ENCODE results near the gene PEAK1.

PEAK1 gene

DNA sequence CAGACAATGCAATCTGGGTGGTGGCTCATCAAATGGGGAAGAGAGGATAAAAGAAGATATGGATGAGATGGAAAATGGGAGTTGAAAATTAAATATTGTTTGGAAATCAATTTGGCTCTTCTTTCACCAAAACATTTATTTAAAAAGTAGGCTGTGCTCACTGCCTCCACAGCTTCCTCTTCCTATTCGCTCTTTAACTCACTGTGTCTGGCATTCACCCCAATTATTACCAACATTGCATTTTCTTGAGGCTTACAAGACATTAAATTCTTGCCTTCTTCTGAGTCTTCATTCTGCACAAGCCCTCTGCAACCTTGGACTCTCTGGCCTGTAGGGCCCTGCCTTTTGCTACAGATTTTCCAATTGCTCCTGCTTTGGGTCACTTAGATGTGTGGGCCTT lies 296.1 kb downstream of the PEAK1 start:
- no peak for DNase-seq

DNA sequence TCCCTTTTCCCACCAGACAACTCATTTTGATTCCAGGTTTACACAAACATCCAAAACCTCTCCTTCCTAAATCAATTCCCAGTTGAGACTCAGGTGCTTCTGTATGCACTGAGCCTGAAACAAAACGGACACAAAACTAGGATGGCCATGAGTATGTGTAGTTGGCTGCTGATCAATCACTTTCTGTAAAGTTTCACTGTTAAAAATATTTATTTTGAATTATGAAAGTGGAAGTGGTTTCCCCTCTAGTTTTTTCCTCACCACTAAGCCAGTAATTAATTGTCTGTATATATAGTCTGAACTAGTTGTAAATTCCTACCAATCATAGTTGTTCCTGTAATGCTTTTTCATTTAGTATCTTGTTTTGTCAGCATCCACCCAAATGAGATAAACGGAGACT lies 297.3 kb downstream of the PEAK1 start:
- no peak for ATAC-seq
- no peak for DNase-seq

More for the DNA sequence above, 296.1 kb downstream of the PEAK1 start:
- no peak for ATAC-seq

DNA sequence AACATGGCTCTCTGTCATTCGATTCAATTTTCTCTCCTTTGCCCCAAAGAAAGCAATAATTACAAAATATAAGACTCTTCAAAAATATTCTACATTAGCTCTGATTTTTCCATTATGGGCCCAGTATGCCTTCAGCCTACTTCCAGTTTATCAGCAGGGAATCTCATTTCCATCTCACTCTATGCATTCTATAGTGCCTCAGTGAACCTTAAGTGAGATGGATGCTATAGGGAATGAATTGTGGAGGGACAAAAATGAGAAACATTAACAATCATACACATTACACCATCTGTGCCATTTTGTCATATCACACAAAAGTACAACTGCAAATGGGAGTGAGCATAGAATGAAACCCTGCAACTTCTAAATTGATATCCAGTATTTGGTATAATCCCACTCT lies 298.3 kb downstream of the PEAK1 start:
- DNase-seq, result no peak
- no peak for ATAC-seq

DNA sequence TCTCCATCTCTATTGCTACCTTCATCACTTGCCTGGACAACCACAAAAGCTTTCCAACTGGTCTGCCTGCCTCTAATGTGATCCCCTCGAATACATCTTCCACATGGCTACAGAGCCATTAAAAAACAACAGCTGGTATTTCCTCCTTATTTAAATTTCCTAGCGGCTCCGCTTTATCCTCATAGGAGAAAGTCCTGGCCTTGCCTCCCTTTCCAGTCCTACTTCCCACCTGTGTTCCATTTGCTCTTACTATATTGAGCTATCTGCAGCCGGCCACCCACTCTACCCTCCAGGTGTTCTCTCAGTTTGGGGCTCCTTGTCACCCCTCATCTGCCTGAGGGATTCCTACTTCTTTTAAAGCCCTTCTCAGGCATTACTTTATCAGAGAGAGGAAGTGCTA lies 299.3 kb downstream of the PEAK1 start:
- DNase-seq (no peak), ATAC-seq (no peak)

DNA sequence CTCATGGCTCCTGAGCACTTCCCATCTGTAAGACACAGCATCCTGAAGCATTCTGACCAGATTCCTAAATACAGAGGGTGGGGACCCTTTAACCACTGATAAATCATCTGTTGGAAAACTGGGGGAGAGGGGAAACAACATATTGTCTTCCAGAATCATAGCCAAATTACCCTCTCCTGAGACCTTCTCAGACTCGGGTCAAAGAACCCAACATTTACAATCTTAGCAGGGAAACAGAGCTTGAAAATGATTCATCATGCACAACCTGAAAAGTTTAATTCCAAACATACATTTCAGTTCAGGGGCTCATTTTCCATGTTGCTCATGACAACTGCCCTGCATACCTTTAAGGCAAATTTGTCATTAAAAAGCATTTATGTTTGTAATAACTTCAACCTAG lies 300.5 kb downstream of the PEAK1 start:
- ATAC-seq (no peak), DNase-seq (no peak)

DNA sequence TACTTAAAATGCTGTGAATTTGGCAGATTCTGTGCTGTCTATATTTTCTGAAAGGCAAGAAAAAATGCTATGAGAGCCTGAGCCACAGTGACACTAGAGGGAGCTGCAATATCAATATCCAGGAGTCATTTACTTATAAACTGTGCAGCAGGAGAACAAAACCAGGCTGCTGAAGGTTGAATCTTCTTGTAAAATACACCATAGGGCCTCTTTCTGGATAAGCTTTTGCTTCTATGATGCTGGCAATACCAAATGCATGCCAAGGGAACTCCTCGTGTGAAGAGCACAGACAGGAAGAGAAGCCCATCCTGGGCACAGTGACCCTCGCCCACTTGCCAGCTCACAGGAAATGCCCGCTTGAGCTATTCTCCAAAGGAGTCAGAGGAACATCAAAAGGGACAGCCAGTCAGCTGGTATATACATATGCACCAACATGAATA lies 301.0 kb downstream of the PEAK1 start:
- ATAC-seq (peak; percentile 63), DNase-seq (no peak)

DNA sequence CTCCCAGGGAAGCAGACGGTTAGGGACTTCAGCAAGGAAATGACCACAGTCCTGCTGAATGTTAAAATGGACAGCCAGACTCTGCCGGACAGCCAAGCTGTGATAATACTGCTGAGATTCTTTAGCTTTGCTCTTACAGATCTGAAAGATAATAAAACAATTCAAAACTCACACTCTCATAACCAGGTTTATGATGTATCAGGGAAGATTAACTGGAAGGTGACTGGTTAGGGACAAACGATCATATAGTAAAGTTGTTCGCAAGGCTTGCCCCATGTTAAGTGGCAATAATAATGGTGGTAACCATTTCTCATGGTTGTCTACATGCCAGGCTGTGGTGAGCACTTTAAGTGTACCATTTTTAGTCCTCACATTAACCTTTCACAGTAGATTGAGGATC lies 304.7 kb downstream of the PEAK1 start:
- ATAC-seq, result no peak

DNA sequence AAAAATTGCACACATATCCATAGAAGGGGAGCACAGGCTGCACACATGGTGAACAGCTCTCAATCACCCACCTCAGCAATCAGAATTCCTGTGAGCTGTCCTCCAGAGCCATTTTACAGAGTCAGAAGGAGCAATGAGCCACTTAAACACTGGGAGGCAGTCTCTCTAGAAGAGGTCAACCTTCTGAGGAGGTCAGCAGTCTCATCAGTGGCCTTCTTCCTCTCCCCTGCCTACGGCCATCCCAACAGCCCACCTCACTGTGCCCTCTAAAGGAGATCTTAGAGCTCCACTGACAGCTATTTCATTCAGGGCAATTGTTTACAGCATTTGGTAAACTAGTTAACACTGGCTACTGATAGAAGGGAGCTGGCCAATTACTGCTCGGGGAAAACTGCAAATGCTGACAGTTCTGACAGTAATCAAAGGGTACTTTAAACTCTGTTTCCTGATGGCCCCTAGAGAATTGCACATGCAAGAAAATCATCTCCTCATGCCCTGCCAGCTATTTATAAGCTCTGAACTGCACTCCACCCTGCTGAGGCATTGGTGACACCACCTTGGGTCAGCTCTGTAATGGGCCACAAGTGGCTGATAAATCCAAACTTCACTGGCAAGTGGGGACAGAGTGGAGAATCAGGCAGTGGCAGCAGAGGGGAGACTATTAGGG lies 306.9 kb downstream of the PEAK1 start:
- DNase-seq (no peak), ATAC-seq (no peak)

More for the DNA sequence above, 304.7 kb downstream of the PEAK1 start:
- no peak for DNase-seq

DNA sequence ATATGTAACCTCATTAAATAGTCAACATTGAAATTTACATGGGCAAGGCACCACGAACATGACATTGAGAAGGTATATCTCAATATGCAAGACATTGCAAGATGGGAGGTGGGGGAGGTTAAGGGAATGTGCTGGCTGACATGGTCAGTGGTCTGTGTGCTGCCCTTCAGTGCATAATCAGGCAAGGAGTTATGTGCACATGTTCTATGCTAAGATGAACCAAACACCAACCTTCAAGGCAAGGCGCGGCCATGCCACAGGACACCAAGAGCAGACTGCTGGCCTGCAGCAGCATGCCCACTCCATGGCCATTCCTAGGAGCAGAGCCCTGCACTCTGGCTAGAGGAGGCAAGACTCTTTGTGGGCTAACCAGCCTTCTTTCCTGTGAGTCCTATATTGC lies 308.1 kb downstream of the PEAK1 start:
- no peak for DNase-seq
- ATAC-seq, result no peak

DNA sequence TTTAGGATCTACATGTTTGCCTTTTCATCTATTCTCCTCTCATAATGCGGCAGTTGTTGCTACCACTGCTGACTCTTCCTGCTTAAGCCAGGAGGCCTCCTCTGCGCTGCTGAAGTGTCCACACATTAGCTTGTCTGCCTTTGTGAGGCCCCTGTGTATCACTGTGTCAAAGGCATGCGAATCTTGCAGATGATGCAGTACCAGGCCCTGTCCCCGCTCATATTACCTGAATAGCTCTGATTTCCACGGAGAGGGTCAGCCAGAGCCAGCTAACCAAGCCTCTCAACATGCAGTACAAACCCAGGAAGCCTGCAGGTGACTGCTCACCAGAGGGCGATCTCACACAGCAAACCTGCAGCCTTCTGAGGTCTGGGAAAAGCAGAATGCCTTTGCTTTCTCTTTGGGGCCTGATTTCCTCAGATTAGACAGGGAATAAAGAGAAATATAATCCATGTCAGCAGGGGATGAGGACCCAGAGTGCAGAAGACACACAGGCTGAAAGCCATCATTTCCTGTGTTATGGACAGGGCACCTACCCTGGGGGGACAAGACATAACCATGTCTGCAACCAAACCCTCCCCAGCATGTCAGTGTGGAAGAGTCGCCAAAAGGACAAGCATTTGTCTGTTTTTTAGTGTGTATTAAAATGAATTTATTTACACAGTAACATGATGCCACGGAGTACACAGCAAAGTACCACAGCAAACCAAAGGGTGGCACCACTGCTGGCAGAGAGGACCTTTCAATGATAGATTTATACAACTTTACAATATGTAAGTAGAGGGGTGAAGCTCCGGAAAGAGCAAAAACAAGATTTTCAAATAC lies 312.2 kb downstream of the PEAK1 start:
- peak; percentile 44 for DNase-seq
- ATAC-seq, result peak; percentile 55

DNA sequence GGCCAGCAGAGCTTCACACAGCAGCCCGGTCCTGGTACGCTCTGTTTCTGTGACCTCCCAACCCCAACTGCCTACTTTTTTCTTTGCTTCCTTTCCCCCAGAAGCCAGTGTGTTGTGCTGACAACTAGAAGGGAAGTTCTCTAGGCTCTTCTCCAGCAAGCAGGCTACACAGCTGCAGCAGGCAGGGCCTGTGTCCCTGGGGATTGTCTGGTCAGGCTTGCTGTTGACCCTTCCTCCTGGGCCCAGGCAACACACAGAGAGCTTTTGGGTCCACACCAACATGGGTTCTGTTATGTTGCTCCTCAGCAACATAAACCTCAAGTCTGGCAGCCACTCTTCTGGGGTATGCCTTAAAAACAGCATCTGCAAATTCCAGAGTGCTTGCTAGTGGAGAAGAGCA lies 312.8 kb downstream of the PEAK1 start:
- DNase-seq (no peak), ATAC-seq (no peak)

DNA sequence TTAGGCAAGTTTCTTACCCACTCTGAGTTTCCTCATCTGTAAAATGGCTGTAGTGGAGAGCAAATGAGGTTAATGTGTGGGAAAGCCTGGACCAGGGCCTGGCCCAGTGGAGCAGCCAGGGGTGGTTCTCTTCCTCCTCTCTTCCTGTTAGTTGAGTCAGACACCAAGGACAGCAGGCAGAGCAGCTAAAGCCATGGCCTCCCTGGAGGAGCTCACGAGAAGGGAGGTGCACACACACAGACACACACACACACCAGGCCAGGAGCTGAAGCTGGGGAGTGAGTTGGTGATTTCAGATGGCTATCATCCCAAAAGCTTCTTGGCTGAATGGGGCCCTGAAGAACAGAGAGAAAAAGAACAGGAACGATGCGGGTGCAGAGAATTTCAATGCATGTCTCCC lies 315.7 kb downstream of the PEAK1 start:
- ATAC-seq (no peak), DNase-seq (no peak)

DNA sequence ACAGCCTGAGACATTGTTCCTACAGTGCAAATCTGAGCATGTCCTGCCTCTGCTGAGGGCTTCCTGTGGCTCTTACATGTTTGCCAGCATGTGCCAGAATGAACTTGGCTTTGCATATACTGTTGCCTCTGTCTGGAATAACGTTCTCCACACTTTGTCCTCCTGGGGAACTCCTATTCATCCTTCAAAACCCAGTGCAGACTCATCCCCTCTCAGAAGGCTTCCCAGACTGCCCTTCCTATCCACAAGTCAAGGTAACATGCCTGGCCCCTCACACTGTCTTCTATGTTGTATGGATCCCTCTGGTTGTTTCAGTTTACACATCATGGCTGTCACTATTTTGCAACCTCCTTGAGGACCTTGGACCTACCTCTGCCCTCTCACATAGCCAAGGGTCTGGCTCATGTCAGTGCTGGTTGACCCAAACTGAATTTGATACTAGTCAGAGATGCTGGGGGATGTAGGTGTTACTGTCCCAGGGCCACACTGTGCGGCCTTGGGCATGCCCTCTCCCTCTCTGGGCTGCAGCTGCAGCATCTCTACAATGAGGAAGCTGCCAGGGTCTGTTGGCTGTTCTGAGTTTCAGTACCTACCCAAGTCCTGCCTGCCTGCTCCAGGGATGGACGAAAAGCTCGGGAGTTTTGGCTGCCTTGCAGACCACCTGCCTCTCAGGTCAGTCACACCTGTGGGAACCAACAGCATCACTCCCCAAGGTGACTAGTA lies 320.0 kb downstream of the PEAK1 start:
- no peak for ATAC-seq

DNA sequence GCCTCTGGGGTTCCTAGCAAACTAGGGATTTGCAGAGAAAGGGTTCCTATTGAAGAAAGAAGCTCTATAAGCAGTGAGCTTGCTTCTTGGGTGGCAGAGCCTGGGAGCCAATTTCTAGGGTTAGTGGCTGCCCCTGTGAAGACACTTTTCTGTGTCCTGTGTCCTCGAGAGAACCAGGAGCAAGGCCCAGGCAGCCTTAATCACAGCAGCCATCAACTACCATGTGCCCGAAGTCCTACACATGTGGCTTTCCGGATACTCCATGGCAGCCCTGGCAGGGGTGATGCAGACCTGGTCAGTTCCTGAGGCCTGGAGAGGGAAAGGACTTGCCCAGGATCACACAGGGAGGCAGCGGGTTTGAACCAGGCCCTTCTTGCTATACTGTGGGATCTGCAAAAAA lies 321.3 kb downstream of the PEAK1 start:
- DNase-seq (no peak), ATAC-seq (no peak)

More for the DNA sequence above, 320.0 kb downstream of the PEAK1 start:
- DNase-seq, result no peak

DNA sequence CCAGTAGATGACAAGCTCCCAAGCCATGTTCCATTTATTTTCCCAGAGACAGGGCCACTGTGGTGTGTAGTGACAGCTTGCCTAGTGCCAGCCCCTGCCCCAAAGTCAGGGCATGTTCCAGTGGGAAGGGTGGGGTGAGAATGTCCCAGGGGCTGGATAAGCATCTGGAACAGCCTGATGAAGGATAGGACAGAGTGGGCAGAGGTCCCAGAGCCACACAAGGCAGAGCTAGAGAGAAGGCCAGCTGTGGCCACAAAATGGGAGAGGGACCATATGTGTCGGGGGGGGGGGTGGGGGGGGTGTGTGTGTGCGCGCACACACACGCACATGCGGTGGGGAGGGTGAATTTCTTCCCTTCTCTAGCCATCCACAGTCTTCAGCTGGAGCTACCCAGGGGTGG lies 322.0 kb downstream of the PEAK1 start:
- no peak for DNase-seq
- no peak for ATAC-seq

DNA sequence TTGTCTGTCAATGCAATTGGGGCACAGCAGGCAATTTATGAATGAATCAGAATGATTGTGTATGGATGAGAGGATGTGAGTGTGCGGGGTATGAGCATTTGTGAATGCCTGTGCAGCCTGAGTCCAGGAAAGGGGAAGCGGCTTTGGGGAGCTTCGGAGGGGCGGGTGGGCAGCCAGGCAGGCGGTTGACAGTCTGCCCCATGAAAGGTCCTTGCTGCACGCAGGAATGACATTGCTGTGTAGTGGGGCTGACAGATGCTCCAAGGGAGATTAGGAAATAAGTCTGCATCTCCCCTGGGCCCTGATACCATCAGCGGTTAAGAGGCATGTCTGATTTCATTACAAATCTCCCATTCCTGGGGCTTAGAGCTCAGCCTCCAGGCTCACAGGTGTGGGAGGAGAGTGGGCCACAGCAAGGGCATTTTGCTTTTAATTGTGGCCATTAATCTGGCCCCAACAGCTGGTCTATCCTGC lies 322.6 kb downstream of the PEAK1 start:
- DNase-seq, result no peak
- ATAC-seq, result no peak

DNA sequence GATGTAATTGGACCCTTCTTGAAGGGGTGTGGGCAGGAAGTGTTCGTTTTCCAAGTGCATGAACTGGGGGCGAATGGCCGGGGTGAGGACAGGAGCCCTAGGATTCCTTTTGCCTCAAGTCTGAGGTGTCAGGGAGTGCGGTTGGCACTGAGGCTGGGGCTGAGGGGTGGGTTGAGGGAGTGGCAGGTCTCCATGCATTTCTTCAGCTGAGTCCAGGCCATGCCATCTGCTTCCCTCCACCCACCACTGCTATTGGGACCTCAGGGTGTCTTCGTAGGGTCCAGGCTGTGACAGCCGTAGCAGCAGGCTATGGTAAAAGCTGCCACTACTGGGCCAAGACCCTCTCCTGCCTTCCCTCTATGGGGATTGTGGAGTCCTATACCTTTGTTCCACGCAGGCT lies 323.4 kb downstream of the PEAK1 start:
- no peak for DNase-seq

DNA sequence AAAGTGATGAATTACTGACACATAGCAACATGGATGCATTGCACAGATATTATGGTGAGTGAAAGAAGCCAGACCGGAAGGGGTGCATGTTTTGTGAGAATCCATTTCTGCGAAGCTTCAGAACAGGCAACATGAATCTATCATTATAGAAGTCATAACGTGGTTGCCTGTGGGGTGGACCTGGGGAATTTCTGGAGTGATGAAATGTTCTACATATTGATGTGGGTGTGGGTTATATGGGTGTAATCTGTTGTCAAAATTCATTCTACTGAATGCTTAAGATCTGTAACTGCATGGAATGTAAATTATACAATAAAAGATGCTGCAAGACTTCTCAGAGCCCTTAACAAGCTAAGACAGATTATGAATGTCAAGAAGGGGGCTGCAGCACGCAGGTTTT lies 323.8 kb downstream of the PEAK1 start:
- no peak for ATAC-seq
- DNase-seq, result no peak

More for the DNA sequence above, 323.4 kb downstream of the PEAK1 start:
- no peak for ATAC-seq

DNA sequence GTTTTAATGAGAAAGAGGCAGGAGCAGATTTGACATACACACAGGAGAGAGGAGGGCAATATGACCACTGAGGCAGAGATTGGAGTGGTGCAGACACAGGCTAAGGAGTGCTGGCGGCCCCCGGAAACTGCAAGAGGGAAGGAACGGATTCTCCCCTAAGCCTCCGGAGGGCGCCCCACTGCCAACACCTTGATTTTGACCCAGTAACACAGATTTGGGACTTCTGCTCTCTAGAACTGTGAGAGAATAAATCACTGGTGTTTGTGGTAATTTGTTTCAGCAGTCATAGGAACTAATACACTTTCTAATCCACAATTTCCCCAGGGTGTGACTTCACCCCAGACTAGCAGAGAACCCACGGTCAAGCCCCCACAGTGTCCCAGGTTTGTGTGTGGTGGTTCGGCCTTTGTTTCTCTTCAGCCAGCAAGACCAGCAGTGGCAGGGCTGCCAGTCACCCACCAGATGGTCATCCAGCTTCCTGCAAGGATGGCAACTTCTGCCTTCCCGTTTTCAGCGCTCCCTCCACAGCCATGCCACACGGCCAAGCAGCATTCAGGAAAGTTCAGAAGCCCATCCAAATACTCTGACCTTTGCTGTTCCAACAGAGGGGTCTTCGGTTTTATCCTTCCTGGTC lies 325.4 kb downstream of the PEAK1 start:
- peak; percentile 32 for DNase-seq
- ATAC-seq, result no peak

DNA sequence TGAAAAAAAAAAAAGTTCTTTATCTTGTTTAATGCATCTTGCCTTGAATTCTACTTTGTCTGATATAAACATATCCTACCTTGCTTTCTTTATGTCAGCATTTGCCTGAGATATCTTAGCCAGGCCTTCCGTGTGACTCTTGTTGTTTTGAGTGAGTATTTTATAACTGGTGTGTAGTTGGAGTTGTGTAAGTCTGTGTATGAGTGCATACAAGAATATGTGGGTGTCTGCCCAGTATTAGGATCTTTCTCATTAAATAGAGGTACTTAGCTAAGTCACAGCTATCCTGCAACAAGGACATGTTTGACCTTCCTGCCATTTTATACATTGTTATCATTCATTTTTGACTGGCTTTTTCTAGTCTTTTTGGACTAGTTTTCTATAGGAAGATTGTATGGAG lies 326.5 kb downstream of the PEAK1 start:
- DNase-seq (no peak), ATAC-seq (no peak)

DNA sequence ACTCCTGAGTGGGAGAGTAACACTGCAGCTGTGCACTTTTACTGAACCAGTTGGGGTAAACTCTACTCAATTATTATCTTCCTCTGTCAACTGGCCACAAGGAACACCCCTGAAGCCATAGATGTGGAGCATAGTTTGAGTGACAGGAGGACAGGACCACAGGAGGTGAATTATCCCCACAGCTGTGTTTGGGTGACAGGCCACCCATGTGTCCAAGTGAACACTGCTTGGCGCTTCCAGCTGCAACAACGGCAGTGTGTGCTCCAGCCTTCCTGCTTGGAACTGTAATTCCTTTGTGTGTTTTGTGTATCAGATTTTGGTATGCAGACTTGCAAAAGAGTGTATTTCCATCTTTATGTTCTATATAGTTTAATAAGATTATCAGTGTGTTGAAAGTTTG lies 328.8 kb downstream of the PEAK1 start:
- ATAC-seq (no peak), DNase-seq (no peak)

DNA sequence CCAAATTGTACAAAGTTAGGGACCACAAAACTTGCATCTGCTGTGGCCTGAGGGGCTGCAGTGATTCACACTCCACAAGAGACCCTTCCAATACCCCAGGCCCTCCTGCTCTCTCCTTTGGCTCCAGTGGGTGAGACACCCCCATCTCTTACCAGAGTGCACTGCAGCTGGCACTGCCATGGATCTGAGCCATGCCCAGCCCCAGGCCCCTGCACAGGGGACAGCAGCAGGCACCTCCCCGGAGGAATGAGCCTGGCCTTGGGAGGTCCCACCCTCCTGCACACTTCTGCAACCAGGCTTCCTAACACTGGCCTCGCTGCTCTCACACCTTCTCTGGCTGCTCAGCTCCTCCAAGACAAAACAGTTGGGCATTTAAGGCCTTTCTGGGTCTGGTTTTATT lies 332.7 kb downstream of the PEAK1 start:
- ATAC-seq (no peak), DNase-seq (no peak)

Data from stimulated activated naive CD8-positive, alpha-beta T cell treated with anti-CD3 and anti-CD28 coated beads, Interleukin-15, Interleukin-2, amounts not matched to agents 100 U/mL and 50 U/mL, for 24 hours (primary cell).